DOHH2 (cell line): ENCODE measurements around the gene ZNF329.

Experiments
- CTCF ChIP-seq: fragments of 200-600 bp; sonication (generic); IDR thresholded peaks from one replicate; pipeline ENCODE4 v1.5.1; 2014; ENCODE audit warnings: antibody characterized with exemption, mild to moderate bottlenecking, low read depth, low read length; ENCODE audit not compliant: poor library complexity, severe bottlenecking
- EZH2phosphoT487 ChIP-seq: fragments of 200-600 bp; sonication (generic); IDR thresholded peaks from 2 replicates; pipeline ENCODE4 v1.6.1; 2017; ENCODE audit warnings: borderline replicate concordance, mild to moderate bottlenecking, antibody characterized with exemption, low read length, moderate library complexity, mixed read lengths

- no peak for TF ChIP-seq CTCF
- TF ChIP-seq EZH2phosphoT487 = no peak
Observed at GRCh38 chr19:58095328-58095727, 55.3 kb downstream of the ZNF329 start.
